ENCODE measurements around the gene SYT2. TPM values are rescaled to one million over a fixed set of nuclear protein-coding genes. Genes with fewer than 3 reads are reported as not detected.
A peak's percentile ranks its signal among the peaks of the same experiment; 100 is the strongest.

Gene SYT2
- total and polyA plus RNA-seq, 11 donors: 0.03 to 0.09 (median 0.06) TPM; not detected in 6

DNA sequence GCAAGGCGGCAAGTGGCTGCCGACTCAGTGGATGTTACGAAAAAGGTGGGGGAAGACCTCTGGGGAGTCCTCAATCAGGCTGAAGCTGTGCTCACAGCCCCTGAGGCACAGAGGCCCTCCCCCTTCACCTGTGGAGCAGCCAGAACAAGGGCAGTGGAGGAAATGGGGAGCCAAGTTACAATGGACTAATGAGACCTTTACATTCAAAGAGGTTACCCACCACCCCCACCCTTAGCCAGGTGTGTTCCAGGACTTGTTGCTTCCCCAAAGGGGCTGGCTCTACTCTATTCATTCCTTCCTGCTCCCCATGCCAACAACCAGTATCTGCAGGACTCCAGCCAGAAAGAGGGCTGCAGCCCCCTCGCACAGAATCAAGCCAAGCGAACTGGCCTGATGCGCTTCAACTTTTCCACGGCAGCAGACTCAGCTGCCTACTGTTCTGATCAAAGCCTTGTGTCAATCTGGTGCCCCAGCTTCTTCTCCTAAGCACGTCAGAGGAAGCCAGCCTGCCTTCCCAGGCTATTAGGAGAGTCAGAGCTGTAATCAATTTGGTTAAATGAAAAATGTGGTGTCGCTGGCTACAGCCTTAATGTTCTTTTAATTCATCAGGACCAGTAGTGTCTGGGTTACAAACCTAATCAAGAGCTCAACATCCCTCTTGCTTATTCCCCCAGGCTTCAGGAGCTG is 1.8 kb upstream of the SYT2 start:
- no peak overlapping the region for H3K27ac ChIP-seq
- H3K36me3 ChIP-seq: no peaks in the 10 kb centered on the region
- WGBS, 4 donors: 75 to 86% (median 80%) methylated on average over 9 of the region's 9 CpGs
- intact Hi-C loops (cut with DNase I): loop anchor here in 6 of 10 donors (10.0 kb wide), 5 partner anchors 137 to 397 kb away; partner anchors contain the start of genes PPP1R12B (in 2 of the 6) and UBE2T (in 2 of the 6)
- no peak for DNase-seq
- ATAC-seq: no peak
- no peak for TF ChIP-seq POLR2A (IDR thresholded peaks at IDR 0.05)
- TF ChIP-seq, protein P1, sequence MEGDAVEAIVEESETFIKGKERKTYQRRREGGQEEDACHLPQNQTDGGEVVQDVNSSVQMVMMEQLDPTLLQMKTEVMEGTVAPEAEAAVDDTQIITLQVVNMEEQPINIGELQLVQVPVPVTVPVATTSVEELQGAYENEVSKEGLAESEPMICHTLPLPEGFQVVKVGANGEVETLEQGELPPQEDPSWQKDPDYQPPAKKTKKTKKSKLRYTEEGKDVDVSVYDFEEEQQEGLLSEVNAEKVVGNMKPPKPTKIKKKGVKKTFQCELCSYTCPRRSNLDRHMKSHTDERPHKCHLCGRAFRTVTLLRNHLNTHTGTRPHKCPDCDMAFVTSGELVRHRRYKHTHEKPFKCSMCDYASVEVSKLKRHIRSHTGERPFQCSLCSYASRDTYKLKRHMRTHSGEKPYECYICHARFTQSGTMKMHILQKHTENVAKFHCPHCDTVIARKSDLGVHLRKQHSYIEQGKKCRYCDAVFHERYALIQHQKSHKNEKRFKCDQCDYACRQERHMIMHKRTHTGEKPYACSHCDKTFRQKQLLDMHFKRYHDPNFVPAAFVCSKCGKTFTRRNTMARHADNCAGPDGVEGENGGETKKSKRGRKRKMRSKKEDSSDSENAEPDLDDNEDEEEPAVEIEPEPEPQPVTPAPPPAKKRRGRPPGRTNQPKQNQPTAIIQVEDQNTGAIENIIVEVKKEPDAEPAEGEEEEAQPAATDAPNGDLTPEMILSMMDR (IDR thresholded peaks at IDR 0.05): no peak
- H3K27me3 ChIP-seq: peaks cover 21 to 94% (median 27%) of the 10 kb centered on the region in 9 donors
- peaks cover 0 to 19% (median 10%) of the 10 kb centered on the region in 12 donors for H3K4me1 ChIP-seq
- no peaks in the 10 kb centered on the region for H3K9me3 ChIP-seq
- H3K4me3 ChIP-seq: no peak overlapping the region

DNA sequence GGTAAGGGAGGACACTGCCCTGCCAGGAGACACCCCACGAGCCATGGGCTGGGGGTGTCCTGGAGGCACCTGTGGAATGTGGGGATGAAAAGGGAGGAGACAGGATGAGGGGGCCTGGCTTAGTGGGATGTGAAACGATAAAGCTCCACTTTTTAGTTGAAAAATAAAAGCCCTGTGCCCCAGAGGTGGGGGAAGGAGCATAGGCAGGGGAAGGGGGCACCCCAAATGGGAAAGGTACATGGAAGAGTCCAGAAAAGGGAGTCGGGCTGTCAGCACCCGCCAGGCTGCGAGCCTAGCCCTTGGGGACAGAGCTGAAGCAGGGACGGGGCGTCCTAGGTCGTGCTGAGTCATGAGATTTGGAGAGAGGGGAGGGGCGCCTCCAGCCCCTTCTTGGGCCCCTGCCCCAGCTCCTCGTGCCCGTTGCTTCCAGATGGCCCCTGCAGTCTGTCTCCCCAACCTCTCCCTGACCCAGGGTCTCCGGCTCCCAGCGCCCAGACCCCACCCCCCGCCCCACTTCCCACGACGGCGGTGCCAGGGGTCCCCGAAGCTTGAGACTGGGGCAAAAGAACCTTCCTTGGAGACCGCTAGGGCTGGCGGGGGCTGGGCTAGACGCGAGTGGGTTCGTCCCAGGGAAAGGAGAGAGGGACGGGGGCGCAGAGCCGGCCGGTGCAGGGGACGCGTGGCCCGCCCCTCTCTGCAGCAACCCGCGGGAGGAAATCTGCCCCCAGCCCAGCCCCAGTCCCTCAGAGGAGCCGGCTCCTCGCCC is 795 bp downstream of the SYT2 start:
- no peak overlapping the region for H3K27ac ChIP-seq
- 4 to 7% (median 5%) methylated on average over 25 to 34 of the region's 34 CpGs for WGBS, 4 donors
- H3K27me3 ChIP-seq: peaks cover 21 to 98% (median 30%) of the 10 kb centered on the region in 9 donors
- peak overlapping the region in 9 of 12 donors; percentile 22 to 46 (median 34) for H3K4me3 ChIP-seq
- H3K36me3 ChIP-seq: no peaks in the 10 kb centered on the region
- intact Hi-C loops (cut with DNase I): loop anchor here in 9 of 10 donors (5.0 to 10.0 kb wide), 8 partner anchors 135 to 542 kb away; partner anchors contain the start of genes PPP1R12B (in 2 of the 9) and UBE2T (in 2 of the 9)
- DNase-seq (no peak), ATAC-seq (no peak)
- TF ChIP-seq POLR2A (IDR thresholded peaks at IDR 0.05): no peak
- TF ChIP-seq, protein P1 (IDR thresholded peaks at IDR 0.05): no peak
- peaks cover 0 to 19% (median 10%) of the 10 kb centered on the region in 12 donors for H3K4me1 ChIP-seq
- no peaks in the 10 kb centered on the region for H3K9me3 ChIP-seq

DNA sequence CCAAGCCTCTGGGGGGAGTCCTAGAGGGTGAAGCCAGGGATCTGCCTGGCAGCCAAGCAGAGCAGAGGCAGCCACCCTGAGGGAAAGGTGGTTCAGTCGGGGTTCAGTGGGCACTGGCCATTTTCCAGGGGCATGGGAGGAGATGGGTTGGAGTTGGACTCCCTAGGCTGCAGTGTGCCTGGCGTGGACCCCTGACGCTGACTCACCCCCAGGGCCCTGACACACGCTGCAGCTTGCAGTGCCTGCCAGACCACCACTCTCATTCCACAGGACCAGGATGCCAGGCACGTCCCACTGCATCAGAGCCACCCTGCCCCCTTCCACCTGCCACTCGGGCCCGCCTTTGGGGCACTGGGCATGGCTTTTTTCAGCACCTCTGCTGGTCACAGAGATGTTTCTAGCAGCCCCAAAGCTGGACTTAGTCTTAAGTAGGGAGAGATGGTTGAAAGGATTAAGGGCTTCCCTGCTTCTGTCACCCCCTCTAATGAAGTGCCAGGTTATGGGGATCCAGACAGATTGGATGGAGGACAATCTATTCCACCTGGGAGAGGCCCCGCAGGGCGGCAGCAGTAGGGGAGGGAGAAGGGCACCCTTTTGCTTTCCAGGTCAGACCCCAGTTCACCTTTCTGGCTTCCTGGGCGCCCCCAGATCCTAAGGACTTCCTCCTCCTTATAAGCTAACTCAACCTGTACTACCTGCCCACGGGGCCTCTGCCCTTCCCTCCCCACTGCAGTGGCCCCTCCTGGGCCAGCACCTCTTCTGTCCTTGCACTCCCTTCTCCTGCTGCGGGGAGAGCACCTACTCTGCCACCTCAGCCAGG is 1.6 kb downstream of the SYT2 start:
- H3K4me1 ChIP-seq: peaks cover 0 to 19% (median 10%) of the 10 kb centered on the region in 12 donors
- WGBS, 4 donors: 70 to 78% (median 73%) methylated on average over 12 of the region's 12 CpGs
- no peaks in the 10 kb centered on the region for H3K9me3 ChIP-seq
- intact Hi-C loops (cut with DNase I): loop anchor here in 3 of 10 donors (5.0 to 10.0 kb wide), 3 partner anchors 234 to 541 kb away; no protein-coding TSS in a partner anchor
- H3K27ac ChIP-seq: no peak overlapping the region
- ATAC-seq (no peak), DNase-seq (no peak)
- no peaks in the 10 kb centered on the region for H3K36me3 ChIP-seq
- H3K27me3 ChIP-seq: peaks cover 21 to 94% (median 36%) of the 10 kb centered on the region in 9 donors
- no peak overlapping the region for H3K4me3 ChIP-seq
- TF ChIP-seq, protein P1 (IDR thresholded peaks at IDR 0.05): no peak
- no peak for TF ChIP-seq POLR2A (IDR thresholded peaks at IDR 0.05)

Measured in heart left ventricle (tissue), 16 donors.